DMS153 (cell line): Measurements from ENCODE around the gene COL20A1.

Experiments used
- DNase-seq: peaks from one replicate; lab custom pipeline; 2025; lab: John Stamatoyannopoulos, UW

COL20A1 gene

DNA sequence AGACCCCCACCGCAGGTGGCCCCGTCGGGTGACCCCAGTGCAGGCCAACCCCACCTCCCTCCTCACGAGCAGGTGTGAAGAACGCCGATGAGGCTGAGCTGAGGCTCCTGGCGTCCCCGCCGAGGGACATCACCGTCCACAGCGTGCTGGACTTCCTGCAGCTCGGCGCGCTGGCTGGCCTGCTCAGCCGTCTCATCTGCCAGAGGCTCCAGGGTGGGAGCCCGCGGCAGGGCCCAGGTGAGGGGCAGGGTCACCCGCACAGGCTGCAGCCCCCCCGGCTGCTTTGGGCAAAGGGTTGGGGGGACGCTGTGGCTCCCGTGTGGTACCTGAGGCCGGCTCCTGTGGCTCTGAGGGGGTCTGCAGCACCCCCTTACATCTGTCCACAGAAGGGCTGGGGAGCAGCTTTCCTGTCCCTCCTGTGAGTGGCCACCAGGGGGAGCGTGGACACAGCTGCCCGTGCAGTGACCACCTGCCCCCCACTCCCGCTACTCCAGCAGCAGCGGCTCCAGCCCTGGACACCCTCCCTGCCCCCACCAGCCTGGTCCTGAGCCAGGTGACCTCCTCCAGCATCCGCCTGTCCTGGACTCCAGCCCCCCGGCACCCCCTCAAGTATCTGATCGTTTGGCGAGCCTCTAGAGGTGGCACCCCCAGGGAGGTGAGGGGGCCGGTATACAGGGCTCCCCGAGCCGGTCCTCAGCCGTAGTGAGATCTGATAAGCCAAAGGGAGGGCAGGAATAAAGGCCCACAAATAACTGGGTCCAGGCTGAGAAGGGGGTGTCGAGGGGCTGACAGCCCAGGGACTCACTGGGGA, 16.5 kb downstream of the COL20A1 start:
- no peak for DNase-seq

GRCh38 chr20:63310265-63310991, 17.4 kb downstream of the COL20A1 start:
- no peak for DNase-seq

GRCh38 chr20:63311186-63311832, 18.3 kb downstream of the COL20A1 start:
- DNase-seq = no peak

- DNase-seq = no peak
Measured at GRCh38 chr20:63311833-63312243, 18.9 kb downstream of the COL20A1 start.

DNA sequence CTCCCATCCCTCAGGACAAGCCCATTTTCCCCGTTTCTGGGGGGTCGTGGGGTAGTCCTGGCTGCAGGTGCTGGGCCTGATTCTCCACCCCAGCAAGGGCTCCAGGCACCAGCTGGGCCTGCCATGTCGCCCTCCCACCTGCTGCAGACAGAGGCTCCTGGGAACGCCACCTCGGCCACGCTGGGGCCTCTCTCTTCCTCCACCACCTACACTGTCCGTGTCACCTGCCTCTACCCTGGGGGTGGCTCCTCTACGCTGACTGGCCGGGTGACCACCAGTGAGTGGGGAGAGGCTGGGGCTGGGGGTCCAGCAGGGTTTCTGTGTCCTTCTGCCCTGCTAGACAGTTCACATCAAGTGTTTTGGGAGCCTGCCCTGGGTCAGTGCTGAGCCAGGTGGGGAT, 19.3 kb downstream of the COL20A1 start:
- no peak for DNase-seq

DNA sequence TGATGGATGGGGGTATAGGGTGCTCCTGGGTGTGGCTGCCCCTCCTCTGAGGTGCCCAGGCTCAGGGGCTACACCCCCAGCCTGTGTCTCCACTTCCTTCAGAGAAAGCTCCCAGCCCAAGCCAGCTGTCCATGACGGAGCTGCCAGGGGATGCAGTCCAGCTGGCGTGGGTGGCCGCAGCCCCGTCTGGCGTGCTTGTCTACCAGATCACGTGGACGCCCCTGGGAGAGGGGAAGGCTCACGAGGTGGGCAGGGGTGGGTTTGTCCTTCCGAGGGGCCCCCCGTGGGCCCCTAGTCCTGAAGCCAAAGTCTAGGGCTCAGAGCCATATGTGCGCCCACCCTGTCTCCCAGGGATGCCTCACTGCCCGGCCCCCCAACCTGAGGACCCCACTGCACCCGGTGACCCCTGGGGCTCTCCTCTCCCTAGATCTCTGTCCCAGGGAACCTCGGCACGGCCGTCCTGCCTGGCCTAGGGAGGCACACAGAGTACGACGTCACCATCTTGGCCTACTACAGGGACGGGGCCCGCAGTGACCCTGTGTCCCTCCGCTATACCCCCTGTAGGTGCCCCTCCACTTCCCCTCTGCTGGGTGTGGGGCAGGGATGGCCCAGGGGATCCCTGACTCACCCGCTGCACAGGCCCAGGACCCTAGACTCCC, 19.8 kb downstream of the COL20A1 start:
- DNase-seq = no peak

GRCh38 chr20:63313349-63314014, 20.5 kb downstream of the COL20A1 start:
- no peak for DNase-seq

GRCh38 chr20:63314015-63314471, 21.1 kb downstream of the COL20A1 start:
- DNase-seq = no peak

DNA sequence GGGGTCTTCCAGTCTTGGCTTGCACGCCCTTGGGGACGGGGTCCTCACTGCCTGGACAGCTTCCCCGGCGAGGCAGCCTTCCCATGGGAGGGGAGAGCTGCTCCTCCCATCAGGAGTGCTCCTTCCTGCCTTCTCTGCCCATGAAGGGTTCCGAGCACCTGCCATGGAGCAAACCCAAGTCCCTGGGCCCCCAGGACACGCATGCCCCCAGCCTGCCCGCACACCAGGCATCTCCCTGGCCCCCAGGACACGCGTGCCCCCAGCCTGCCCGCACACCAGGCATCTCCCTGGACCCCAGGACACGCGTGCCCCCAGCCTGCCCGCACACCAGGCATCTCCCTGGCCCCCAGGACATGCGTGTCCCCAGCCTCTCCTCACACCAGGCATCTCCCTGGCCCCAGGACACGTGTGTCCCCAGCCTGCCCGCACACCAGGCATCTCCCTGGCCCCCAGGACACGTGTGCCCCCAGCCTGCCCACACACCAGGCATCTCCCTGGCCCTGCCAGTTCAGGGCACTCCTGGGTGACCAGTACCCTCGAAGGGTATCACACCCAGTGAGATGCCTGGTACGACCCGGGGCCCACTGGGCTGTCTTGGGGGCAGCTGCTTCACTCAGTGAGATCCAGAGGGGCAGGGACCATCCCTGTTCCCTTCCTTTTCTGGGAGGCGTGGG, 21.7 kb downstream of the COL20A1 start:
- DNase-seq = no peak

DNA sequence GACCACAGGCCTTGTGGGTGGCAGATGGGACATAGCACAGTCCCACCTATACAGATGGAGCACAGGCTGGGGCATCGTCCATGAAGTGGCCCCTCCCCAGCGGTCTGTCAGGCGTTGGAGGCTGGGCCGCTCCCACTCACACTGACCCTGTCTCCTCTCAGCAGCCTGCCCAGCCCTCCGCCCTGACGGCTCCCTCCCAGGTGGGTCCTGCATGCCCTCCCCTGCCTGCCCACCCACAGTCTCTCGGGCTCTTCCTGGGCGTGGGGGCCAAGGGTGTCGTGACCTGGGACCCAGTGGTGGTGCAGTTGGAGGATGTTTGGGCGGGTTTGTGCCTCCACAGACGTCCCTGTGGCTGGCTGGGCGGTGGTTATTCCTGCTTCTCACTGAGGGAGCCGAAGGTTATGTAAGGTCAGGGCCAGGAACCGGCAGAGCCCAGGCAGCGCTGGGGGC, 22.3 kb downstream of the COL20A1 start:
- DNase-seq = no peak

DNA sequence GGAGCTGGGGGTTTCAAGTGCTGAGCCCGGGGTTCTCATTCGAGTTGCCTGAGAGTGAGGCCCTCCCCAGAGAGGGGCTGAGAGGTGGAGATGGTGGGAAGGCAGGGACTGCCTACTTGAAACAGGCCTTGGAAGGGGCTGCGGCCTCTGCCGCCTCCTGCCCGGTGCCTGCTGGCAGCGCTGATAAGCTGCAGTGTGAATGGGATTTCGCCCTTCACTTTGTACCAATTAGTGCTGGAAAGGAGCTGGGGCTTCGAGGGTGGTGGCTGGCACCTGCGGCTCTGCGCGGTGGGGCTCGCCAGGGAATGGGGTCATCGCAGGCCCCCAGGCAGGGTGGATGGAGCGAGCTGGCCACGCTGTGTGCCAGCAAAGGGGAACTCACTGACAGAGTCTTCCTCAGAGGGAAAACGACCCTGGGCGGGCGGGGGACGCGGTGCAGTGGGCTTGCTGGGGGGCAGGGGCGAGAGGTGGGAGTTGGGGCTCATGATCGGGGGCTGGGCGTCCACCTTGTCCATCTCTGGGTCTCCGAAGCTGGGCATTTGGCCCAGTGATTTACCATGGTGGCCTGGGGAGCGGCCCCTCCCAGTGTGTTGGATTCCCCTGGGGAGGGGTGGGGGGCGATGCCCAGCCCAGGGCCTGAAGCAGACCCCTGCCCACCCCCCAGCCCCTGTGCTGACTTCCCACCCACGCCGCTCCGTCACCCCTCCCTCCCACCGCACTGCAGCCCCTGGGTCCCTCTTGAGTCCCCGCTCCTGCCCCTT, 22.9 kb downstream of the COL20A1 start:
- no peak for DNase-seq

DNA sequence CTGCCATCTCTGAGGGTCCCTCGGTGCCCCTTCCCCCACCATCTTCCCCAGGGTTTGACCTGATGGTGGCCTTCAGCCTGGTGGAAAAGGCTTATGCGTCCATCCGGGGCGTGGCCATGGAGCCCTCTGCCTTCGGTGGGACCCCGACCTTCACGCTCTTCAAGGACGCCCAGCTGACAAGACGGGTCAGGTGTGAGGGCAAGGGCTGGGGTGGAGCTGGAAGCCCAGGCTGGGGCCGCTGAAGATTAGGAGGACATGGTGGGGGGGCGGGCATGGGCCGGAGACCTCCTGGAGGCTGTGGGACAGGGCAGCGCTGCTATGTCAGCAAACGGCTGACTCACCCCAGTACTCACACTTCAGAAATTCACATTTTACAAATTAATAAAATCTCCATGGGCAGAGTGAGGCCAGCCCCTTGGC, 23.5 kb downstream of the COL20A1 start:
- DNase-seq = no peak

DNA sequence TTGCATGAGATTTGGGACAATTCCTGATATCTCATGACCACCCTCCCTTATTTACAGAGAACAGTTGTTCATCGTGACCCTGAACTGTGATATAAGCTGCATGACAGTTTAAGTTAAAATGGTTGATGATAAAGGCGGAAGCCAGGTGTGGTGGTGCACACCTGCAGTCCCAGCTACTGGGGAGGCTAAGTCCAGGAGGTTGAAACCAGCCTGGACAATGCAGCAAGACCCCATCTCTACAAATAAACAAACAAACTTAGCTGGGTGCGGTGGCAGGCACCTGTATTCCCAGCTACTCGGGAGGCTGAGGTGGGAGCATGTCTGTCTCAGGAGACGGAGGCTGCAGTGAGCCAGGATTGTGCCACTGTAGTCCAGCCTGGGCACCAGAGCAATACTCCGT, 24.1 kb downstream of the COL20A1 start:
- DNase-seq = no peak

DNA sequence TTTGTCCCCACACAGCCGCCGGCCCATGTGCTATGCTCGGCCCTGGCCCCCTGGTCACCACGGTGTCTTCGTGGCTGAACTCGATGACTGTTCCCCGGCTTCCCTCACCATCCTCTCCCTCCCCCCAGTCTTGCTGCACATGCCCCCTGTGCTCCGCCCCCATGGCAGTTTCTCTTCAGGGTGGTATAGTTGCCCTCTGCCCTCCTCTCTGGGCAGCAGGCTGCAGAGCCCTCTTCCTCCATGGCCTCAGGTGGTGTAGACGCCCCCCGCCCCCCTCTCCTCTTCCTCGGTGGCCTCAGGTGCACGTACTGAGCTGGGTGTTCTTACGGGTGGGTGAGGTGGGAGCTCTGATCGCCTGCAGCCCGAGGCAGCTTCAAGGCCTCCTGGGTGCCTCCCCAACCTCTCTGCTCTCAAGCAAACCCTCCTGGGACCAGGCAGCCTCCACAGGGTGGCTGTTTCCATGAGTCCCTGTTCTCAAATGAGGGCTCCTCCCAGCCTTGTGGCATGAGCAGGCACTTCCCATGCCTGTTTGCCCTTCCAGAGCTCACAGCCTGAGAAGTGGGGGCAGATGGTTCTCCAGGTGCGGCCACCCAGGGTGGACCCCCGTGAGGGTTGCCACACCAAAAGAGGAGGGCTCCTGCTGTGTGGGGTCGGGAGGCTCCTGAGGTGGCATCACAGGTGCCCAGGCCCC, 24.8 kb downstream of the COL20A1 start:
- no peak for DNase-seq

DNA sequence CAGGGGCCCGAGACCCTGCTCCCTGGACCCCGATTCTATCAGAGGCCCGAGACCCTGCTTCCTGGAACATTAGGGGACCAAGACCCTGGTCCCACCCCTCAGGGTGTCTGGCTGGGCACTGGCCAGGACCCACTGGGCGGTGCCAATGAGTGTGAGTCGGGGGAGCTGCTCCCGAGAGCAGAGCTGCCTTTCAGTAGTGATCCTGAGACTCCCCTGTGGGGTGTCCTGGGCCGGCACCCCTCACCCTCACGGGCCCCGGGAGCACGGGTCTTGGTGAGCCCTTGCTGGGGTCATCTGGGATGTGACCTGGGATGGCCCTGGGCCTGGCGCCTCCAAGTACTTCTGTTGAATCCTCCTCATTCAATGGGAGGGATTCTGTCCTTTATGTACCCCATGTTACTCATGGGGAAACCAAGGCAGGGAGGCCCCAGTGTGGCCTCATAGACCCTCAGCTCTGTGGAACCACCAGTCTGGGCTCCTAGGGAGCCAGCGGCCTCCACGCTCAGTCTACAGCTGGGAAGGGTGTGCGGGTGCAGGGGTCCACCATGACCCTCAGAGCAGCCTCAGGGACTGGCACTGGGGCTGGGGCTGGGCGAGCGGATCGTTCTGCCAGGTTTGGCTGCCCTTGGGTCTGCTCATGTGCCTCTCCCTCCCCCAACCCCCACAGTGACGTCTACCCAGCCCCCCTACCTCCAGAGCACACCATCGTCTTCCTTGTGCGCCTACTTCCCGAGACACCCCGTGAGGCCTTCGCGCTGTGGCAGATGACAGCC, 25.6 kb downstream of the COL20A1 start:
- DNase-seq = no peak

DNA sequence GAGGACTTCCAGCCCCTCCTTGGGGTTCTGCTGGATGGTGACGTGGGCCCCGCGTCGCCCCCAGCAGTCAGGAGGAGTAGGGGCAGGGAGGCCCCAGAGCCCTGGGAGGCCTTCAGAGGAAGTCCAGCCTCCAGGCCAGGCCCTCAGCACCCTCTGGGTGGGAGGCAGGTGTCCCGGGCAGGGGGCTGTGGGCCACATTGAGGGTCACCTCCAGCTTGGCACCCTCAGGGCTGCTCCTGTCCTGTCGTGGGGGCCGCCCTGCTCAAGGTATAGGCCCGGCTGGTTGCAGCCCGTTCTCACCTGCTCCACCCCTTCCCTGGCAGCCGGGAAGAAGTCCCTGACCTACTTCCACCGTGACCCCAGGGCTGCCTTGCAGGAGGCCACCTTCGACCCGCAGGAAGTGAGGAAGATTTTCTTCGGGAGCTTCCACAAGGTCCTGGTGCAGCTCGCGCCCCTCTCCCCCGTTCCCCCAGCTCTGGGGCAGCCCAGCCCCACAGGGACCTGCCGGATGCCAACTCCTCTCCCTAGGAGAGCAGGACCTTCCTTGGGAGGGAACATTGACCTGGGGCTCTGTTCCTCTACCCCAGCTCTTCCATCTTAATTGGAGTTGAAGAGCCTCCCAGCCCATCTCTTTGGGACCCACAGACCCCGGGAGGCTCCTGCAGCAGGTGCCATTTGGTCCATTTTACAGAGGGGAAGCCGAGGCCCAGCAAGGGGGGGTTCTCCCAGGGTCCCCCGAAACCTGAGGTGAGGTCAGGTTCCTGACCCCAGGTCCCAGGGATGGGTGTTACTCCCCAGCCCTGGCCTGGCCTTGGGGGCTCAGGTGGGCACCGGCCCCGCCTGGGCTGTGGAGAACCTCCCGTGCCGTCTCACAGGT, 26.4 kb downstream of the COL20A1 start:
- DNase-seq = no peak

- DNase-seq = no peak
Measured at GRCh38 chr20:63320041-63320511, 27.1 kb downstream of the COL20A1 start.
